ENCODE data around the gene ERCC6L.
"Not testable (repeated sequence)": the region's sequence is repeated elsewhere in the genome, so short reads cannot be mapped to it uniquely, and the experiment has no call there.

Gene ERCC6L

GRCh38 chrX:72176289-72176688 lies 62.5 kb downstream of the ERCC6L start:
- H3K27ac Mint-ChIP-seq = not testable (repeated sequence)

GRCh38 chrX:72169008-72169728 lies 69.7 kb downstream of the ERCC6L start:
- no peaks in the 10 kb centered on the region for H3K27me3 Mint-ChIP-seq
- no peaks in the 10 kb centered on the region for H3K9me3 Mint-ChIP-seq
- ATAC-seq (replicated peaks) (peak; percentile 42 to 68), DNase-seq (no peak)
- no peak overlapping the region for H3K27ac Mint-ChIP-seq
- peak overlapping the region; percentile 14 to 32 for H3K4me3 Mint-ChIP-seq
- H3K4me1 Mint-ChIP-seq = no peaks in the 10 kb centered on the region
- no peaks in the 10 kb centered on the region for H3K36me3 Mint-ChIP-seq

More at GRCh38 chrX:72176289-72176688, 62.5 kb downstream of the ERCC6L start:
- not testable (repeated sequence) for H3K4me3 Mint-ChIP-seq; H3K27me3 Mint-ChIP-seq; H3K36me3 Mint-ChIP-seq; H3K4me1 Mint-ChIP-seq; DNase-seq; ATAC-seq (replicated peaks); H3K9me3 Mint-ChIP-seq

- Mint-ChIP-seq H3K4me1 (no peaks in the 10 kb centered on the region), H3K36me3 (no peaks in the 10 kb centered on the region), H3K9me3 (no peaks in the 10 kb centered on the region), H3K27ac (no peak overlapping the region), H3K4me3 (no peak overlapping the region), H3K27me3 (peaks cover 0 to 6% of the 10 kb centered on the region in 2 donors)
- DNase-seq = no peak
- no peak for ATAC-seq (replicated peaks)
Measured at GRCh38 chrX:72165551-72165950, 73.3 kb downstream of the ERCC6L start.

GRCh38 chrX:72159769-72160168 lies 79.1 kb downstream of the ERCC6L start:
- DNase-seq = no peak
- Mint-ChIP-seq H3K4me1 (no peaks in the 10 kb centered on the region), H3K4me3 (no peak overlapping the region), H3K27me3 (peaks cover 9 to 33% of the 10 kb centered on the region in 2 donors), H3K27ac (no peak overlapping the region), H3K36me3 (no peaks in the 10 kb centered on the region), H3K9me3 (no peaks in the 10 kb centered on the region)
- ATAC-seq (replicated peaks) = no peak

GRCh38 chrX:72158773-72159172 lies 80.1 kb downstream of the ERCC6L start:
- no peak for ATAC-seq (replicated peaks)
- Mint-ChIP-seq H3K4me3 (no peak overlapping the region), H3K27me3 (peaks cover 9 to 33% of the 10 kb centered on the region in 2 donors), H3K9me3 (no peaks in the 10 kb centered on the region), H3K36me3 (no peaks in the 10 kb centered on the region), H3K27ac (no peak overlapping the region), H3K4me1 (no peaks in the 10 kb centered on the region)
- DNase-seq = no peak
